HEK293 (cell line): Measurements from ENCODE around the gene SLC25A11.

Experiments
- CTCF ChIA-PET: fragments of 350-600 bp; formaldehyde crosslinking; extraction: SDS; loops from one replicate; lab custom pipeline; 2021; ENCODE audit warnings: antibody characterized with exemption; lab: Yijun Ruan, JAX
- POLR2A ChIA-PET: fragments of 300-600 bp; formaldehyde crosslinking; extraction: SDS; loops from one replicate; lab custom pipeline; 2020; ENCODE audit warnings: antibody characterized with exemption, inconsistent platforms; lab: Yijun Ruan, JAX
- H3K27ac ChIP-seq: fragments of 200-500 bp; sonication (Bioruptor generic); 2 replicates; pipeline ENCODE4 v1.5.1; 2014; ENCODE audit warnings: low read depth, low read length, control low read depth, inconsistent platforms; ENCODE audit errors: extremely low read depth
- H3K36me3 ChIP-seq, 2 experiments: fragments of 200-500 bp in 1 of 2; sonication (Bioruptor generic) in 1 of 2; 1 replicate in 1 of 2; 2 replicates in 1 of 2; pipeline ENCODE4 v1.5.1; 2014 to 2017; ENCODE audit warnings: inconsistent platforms in 2 of 2, low read length in 2 of 2; ENCODE audit not compliant: control insufficient read depth in 2 of 2, insufficient read depth in 1 of 2
- H3K4me1 ChIP-seq: fragments of 200-500 bp; sonication (Bioruptor generic); 2 replicates; pipeline ENCODE4 v1.5.1; 2014; ENCODE audit warnings: mild to moderate bottlenecking, low read length, inconsistent platforms; ENCODE audit not compliant: control insufficient read depth, insufficient read depth
- H3K4me3 ChIP-seq: 2 replicates; pipeline ENCODE4 v1.5.1; 2011; ENCODE audit warnings: low read depth, mild to moderate bottlenecking, control low read depth, low read length, moderate library complexity
- H3K9me3 ChIP-seq: fragments of 200-500 bp; sonication (Bioruptor generic); 2 replicates; pipeline ENCODE4 v1.5.1; 2014; ENCODE audit warnings: low read depth, low read length, inconsistent platforms; ENCODE audit not compliant: control insufficient read depth, insufficient read depth
- GLIS2 ChIP-seq: fragments of 450-650 bp; formaldehyde crosslinking; IDR thresholded peaks from 2 replicates; pipeline ENCODE4 v1.5.1; 2016; ENCODE audit warnings: missing biosample characterization, missing genetic modification characterization
- OSR2 ChIP-seq: fragments of 450-650 bp; formaldehyde crosslinking; IDR thresholded peaks from 2 replicates; pipeline ENCODE4 v1.5.1; 2016; ENCODE audit warnings: missing biosample characterization, missing genetic modification characterization
- ZBTB7A ChIP-seq: fragments of 450-650 bp; formaldehyde crosslinking; IDR thresholded peaks from 2 replicates; pipeline ENCODE4 v1.5.1; 2016; ENCODE audit warnings: low read depth, missing biosample characterization, missing genetic modification characterization
- ZFP37 ChIP-seq: fragments of 450-650 bp; formaldehyde crosslinking; IDR thresholded peaks from 2 replicates; pipeline ENCODE4 v1.5.1; 2016; ENCODE audit warnings: missing biosample characterization, missing genetic modification characterization
- ZNF10 ChIP-seq: fragments of 450-650 bp; formaldehyde crosslinking; IDR thresholded peaks from 2 replicates; pipeline ENCODE4 v1.5.1; 2017; ENCODE audit warnings: missing biosample characterization, missing genetic modification characterization
- ZNF114 ChIP-seq: fragments of 450-650 bp; formaldehyde crosslinking; IDR thresholded peaks from 2 replicates; pipeline ENCODE4 v1.5.0; 2017; ENCODE audit warnings: missing biosample characterization, missing genetic modification characterization
- ZNF174 ChIP-seq: fragments of 450-650 bp; formaldehyde crosslinking; IDR thresholded peaks from 2 replicates; pipeline ENCODE4 v1.5.0; 2017; ENCODE audit warnings: missing biosample characterization, mild to moderate bottlenecking, missing genetic modification characterization
- ZNF335 ChIP-seq: fragments of 450-650 bp; formaldehyde crosslinking; conservative IDR thresholded peaks from 2 replicates; pipeline ENCODE4 v1.5.1; 2016; ENCODE audit warnings: missing biosample characterization, missing genetic modification characterization
- ZNF394 ChIP-seq: fragments of 450-650 bp; formaldehyde crosslinking; IDR thresholded peaks from 2 replicates; pipeline ENCODE4 v1.5.1; 2016; ENCODE audit warnings: missing biosample characterization, missing genetic modification characterization, mild to moderate bottlenecking, moderate library complexity, borderline replicate concordance
- ZNF830 ChIP-seq: fragments of 450-650 bp; IDR thresholded peaks from 2 replicates; pipeline ENCODE4 v1.5.0; 2018; ENCODE audit warnings: missing biosample characterization, missing genetic modification characterization, low read depth, mild to moderate bottlenecking, moderate library complexity
- TF ChIP-seq, protein P1 (sequence below): fragments of 450-650 bp; formaldehyde crosslinking; IDR thresholded peaks from 2 replicates; pipeline ENCODE4 v1.5.1; 2016; ENCODE audit warnings: missing biosample characterization, missing genetic modification characterization
- TF ChIP-seq, protein P2 (sequence below): fragments of 450-650 bp; formaldehyde crosslinking; IDR thresholded peaks from 2 replicates; pipeline ENCODE4 v1.5.1; 2016; ENCODE audit warnings: missing biosample characterization, missing genetic modification characterization
- TF ChIP-seq, protein P3 (sequence below): fragments of 450-650 bp; formaldehyde crosslinking; IDR thresholded peaks from 2 replicates; pipeline ENCODE4 v1.5.1; 2016; ENCODE audit warnings: missing biosample characterization, missing genetic modification characterization
- TF ChIP-seq, protein P4 (sequence below): fragments of 450-650 bp; formaldehyde crosslinking; IDR thresholded peaks from 2 replicates; pipeline ENCODE4 v1.5.1; 2016; ENCODE audit warnings: missing biosample characterization, missing genetic modification characterization
- TF ChIP-seq, protein P5 (sequence below): fragments of 450-650 bp; formaldehyde crosslinking; IDR thresholded peaks from 2 replicates; pipeline ENCODE4 v1.5.1; 2016; ENCODE audit warnings: missing biosample characterization, missing genetic modification characterization

Gene SLC25A11

DNA sequence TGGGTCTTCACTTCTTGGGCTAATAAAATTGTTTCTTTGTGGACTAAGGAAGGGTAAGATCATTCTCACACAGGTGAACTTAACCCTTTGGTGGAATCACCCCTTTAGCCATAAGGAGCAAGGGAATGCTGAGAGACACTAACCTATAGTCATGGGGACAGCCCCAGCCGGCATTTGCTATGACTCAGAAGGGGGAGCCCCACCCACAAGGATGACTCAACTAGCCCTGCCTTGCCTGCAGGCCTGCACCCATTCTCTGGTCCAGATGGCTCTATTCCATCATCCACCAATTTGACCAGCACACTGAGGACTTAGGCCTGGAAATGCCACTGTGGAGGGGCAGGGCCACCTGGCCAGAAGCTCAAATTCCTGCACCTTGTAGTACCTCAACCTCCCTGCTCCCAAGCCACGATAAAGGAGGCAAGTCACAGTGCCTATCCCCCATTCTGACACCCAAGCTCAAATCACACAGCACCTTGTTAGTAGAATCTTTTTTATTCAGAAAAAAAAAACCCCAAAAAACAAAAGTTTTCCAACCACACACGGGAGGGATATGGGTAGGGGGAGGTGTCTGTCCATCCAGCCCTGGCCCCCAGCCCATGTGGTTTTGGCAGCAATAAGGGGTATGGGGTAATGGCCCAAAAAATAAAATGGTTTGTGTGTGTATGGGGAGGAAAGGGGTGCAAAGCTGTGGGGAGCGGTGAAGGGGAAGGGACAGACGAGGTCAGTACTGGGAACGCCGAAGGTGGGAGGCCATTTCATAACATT, 5.5 kb upstream of the SLC25A11 start (continued):
- TF ChIP-seq, protein P1, sequence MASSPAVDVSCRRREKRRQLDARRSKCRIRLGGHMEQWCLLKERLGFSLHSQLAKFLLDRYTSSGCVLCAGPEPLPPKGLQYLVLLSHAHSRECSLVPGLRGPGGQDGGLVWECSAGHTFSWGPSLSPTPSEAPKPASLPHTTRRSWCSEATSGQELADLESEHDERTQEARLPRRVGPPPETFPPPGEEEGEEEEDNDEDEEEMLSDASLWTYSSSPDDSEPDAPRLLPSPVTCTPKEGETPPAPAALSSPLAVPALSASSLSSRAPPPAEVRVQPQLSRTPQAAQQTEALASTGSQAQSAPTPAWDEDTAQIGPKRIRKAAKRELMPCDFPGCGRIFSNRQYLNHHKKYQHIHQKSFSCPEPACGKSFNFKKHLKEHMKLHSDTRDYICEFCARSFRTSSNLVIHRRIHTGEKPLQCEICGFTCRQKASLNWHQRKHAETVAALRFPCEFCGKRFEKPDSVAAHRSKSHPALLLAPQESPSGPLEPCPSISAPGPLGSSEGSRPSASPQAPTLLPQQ (tag by site-specific recombination), result peak; percentile 33; the same call in 1 of the 2 replicates
- TF ChIP-seq OSR2 (tag by site-specific recombination), result peak; percentile 93
- TF ChIP-seq, protein P2, sequence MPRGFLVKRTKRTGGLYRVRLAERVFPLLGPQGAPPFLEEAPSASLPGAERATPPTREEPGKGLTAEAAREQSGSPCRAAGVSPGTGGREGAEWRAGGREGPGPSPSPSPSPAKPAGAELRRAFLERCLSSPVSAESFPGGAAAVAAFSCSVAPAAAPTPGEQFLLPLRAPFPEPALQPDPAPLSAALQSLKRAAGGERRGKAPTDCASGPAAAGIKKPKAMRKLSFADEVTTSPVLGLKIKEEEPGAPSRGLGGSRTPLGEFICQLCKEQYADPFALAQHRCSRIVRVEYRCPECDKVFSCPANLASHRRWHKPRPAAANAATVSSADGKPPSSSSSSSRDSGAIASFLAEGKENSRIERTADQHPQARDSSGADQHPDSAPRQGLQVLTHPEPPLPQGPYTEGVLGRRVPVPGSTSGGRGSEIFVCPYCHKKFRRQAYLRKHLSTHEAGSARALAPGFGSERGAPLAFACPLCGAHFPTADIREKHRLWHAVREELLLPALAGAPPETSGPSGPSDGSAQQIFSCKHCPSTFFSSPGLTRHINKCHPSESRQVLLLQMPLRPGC (tag by site-specific recombination), result peak; percentile 68; the same call in 1 of the 2 replicates
- TF ChIP-seq, protein P3, sequence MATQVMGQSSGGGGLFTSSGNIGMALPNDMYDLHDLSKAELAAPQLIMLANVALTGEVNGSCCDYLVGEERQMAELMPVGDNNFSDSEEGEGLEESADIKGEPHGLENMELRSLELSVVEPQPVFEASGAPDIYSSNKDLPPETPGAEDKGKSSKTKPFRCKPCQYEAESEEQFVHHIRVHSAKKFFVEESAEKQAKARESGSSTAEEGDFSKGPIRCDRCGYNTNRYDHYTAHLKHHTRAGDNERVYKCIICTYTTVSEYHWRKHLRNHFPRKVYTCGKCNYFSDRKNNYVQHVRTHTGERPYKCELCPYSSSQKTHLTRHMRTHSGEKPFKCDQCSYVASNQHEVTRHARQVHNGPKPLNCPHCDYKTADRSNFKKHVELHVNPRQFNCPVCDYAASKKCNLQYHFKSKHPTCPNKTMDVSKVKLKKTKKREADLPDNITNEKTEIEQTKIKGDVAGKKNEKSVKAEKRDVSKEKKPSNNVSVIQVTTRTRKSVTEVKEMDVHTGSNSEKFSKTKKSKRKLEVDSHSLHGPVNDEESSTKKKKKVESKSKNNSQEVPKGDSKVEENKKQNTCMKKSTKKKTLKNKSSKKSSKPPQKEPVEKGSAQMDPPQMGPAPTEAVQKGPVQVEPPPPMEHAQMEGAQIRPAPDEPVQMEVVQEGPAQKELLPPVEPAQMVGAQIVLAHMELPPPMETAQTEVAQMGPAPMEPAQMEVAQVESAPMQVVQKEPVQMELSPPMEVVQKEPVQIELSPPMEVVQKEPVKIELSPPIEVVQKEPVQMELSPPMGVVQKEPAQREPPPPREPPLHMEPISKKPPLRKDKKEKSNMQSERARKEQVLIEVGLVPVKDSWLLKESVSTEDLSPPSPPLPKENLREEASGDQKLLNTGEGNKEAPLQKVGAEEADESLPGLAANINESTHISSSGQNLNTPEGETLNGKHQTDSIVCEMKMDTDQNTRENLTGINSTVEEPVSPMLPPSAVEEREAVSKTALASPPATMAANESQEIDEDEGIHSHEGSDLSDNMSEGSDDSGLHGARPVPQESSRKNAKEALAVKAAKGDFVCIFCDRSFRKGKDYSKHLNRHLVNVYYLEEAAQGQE (tag by site-specific recombination), result no peak

DNA sequence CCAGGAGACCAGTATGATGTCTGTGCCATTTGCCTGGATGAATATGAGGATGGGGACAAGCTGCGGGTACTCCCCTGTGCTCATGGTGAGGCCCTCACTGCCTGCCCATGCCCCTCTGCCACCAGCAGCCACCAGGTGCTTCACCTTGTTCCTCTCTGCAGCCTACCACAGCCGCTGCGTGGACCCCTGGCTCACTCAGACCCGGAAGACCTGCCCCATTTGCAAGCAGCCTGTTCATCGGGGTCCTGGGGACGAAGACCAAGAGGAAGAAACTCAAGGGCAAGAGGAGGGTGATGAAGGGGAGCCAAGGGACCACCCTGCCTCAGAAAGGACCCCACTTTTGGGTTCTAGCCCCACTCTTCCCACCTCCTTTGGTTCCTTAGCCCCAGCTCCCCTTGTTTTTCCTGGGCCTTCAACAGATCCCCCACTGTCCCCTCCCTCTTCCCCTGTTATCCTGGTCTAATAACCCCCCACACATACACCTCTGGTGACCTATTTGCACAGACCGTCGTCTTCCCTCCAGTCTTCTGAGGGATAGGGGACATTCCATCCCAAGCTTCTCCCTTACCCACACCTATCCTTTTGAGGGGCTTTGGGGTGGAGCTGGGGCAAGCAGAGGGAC, 4.8 kb upstream of the SLC25A11 start:
- Histone ChIP-seq H3K36me3 (peaks cover 38 to 60% of the 10 kb centered on the region in 2 experiments), H3K4me3 (no peak overlapping the region), H3K4me1 (peaks cover 19% of the 10 kb centered on the region), H3K9me3 (no peaks in the 10 kb centered on the region), H3K27ac (peak overlapping the region; percentile 99)
- TF ChIP-seq ZBTB7A (tag by site-specific recombination), result no peak
- TF ChIP-seq ZFP37 (tag by site-specific recombination), result no peak
- no peak for TF ChIP-seq ZNF830 (tag by site-specific recombination)
- no peak for TF ChIP-seq ZNF174 (tag by site-specific recombination)
- TF ChIP-seq ZNF335, result peak; percentile 44
- TF ChIP-seq ZNF114 (tag by site-specific recombination), result no peak
- TF ChIP-seq, protein P4, sequence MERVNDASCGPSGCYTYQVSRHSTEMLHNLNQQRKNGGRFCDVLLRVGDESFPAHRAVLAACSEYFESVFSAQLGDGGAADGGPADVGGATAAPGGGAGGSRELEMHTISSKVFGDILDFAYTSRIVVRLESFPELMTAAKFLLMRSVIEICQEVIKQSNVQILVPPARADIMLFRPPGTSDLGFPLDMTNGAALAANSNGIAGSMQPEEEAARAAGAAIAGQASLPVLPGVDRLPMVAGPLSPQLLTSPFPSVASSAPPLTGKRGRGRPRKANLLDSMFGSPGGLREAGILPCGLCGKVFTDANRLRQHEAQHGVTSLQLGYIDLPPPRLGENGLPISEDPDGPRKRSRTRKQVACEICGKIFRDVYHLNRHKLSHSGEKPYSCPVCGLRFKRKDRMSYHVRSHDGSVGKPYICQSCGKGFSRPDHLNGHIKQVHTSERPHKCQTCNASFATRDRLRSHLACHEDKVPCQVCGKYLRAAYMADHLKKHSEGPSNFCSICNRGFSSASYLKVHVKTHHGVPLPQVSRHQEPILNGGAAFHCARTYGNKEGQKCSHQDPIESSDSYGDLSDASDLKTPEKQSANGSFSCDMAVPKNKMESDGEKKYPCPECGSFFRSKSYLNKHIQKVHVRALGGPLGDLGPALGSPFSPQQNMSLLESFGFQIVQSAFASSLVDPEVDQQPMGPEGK (tag by site-specific recombination), result no peak
- TF ChIP-seq ZNF394, result 0 out of 2 replicates have a peak, but pooled peaks have one; percentile 49
- TF ChIP-seq, protein P5, sequence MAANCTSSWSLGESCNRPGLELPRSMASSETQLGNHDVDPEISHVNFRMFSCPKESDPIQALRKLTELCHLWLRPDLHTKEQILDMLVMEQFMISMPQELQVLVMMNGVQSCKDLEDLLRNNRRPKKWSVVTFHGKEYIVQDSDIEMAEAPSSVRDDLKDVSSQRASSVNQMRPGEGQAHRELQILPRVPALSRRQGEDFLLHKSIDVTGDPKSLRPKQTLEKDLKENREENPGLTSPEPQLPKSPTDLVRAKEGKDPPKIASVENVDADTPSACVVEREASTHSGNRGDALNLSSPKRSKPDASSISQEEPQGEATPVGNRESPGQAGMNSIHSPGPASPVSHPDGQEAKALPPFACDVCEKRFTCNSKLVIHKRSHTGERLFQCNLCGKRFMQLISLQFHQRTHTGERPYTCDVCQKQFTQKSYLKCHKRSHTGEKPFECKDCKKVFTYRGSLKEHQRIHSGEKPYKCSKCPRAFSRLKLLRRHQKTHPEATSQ, result no peak
- 0 out of 2 replicates have a peak, but pooled peaks have one; percentile 1 for TF ChIP-seq ZNF10 (tag by site-specific recombination)
- no peak for TF ChIP-seq GLIS2 (tag by site-specific recombination)
- CTCF ChIA-PET, result interaction anchor here (0.6 to 1.3 kb wide), 3 partner anchors 22 to 118 kb away, joined by 3 to 5 read pairs (median 3); partner anchors contain the start of gene CHRNE
- POLR2A ChIA-PET, result interaction anchor here (0.6 to 17.9 kb wide), 5 partner anchors 10 to 77 kb away, joined by 3 to 358 read pairs (median 8); partner anchors contain the start of genes GP1BA and SPAG7
